Endodermal cell (in vitro differentiated cells): ENCODE measurements around the gene FAM89A. TPM values are rescaled to one million over a fixed set of nuclear protein-coding genes. Genes with fewer than 3 reads are reported as not detected.

ENCODE experiments used
- DNase-seq: peaks from one replicate; pipeline ENCODE4 v3.0.0-alpha.2; 2017
- H3K27ac ChIP-seq: 2 replicates; pipeline ENCODE4 v1.5.1; 2013; ENCODE audit warnings: mild to moderate bottlenecking, low read depth, low read length, moderate library complexity
- H3K27me3 ChIP-seq: 2 replicates; pipeline ENCODE4 v1.6.1; 2013; ENCODE audit warnings: mild to moderate bottlenecking, low read length, moderate library complexity; ENCODE audit not compliant: insufficient read depth, control insufficient read depth, poor library complexity, severe bottlenecking
- H3K36me3 ChIP-seq: 2 replicates; pipeline ENCODE4 v1.7.0; 2013; ENCODE audit warnings: mild to moderate bottlenecking, low read length, moderate library complexity; ENCODE audit not compliant: control insufficient read depth, insufficient read depth
- H3K4me1 ChIP-seq: one replicate; pipeline ENCODE4 v1.7.0; 2013; ENCODE audit warnings: low read length; ENCODE audit not compliant: control insufficient read depth, insufficient read depth
- H3K4me3 ChIP-seq: 2 replicates; pipeline ENCODE4 v1.5.1; 2013; ENCODE audit warnings: mild to moderate bottlenecking, low read length, moderate library complexity
- H3K9ac ChIP-seq: 2 replicates; pipeline ENCODE4 v1.6.1; 2013; ENCODE audit warnings: mild to moderate bottlenecking, low read length, moderate library complexity; ENCODE audit not compliant: poor library complexity, severe bottlenecking; ENCODE audit errors: extremely low read depth
- H3K9me3 ChIP-seq: 2 replicates; pipeline ENCODE4 v1.6.1; 2013; ENCODE audit warnings: mild to moderate bottlenecking, low read length, moderate library complexity; ENCODE audit not compliant: control insufficient read depth
- H3K27ac Mint-ChIP-seq: 2 replicates; pipeline ENCODE4 v1.8.0; 2020; ENCODE audit warnings: mixed read lengths
- H3K27me3 Mint-ChIP-seq: 2 replicates; pipeline ENCODE4 v1.8.0; 2021; ENCODE audit warnings: mild to moderate bottlenecking, mixed read lengths; ENCODE audit not compliant: insufficient read depth
- H3K36me3 Mint-ChIP-seq: 2 replicates; pipeline ENCODE4 v1.8.0; 2020; ENCODE audit warnings: low read depth, mixed read lengths
- H3K4me1 Mint-ChIP-seq: 2 replicates; pipeline ENCODE4 v1.8.0; 2020; ENCODE audit warnings: mixed read lengths
- H3K4me3 Mint-ChIP-seq: 2 replicates; pipeline ENCODE4 v1.8.0; 2020; ENCODE audit warnings: mild to moderate bottlenecking, moderate library complexity, mixed read lengths
- H3K9me3 Mint-ChIP-seq: 2 replicates; pipeline ENCODE4 v1.8.0; 2020; ENCODE audit warnings: mild to moderate bottlenecking, mixed read lengths
- WGBS, 2 experiments: methylation state at CpG; one replicate each; pipeline versions ENCODE4 v1.1.5 to v1.1.7; 2013; ENCODE audit warnings: missing lambda C conversion rate in 2 of 2, mixed read lengths in 1 of 2; ENCODE audit not compliant: insufficient coverage in 1 of 2, insufficient read length in 1 of 2; 5-methylcytosine and 5-hydroxymethylcytosine counted together
- total RNA-seq, 2 donors: library from RNA; stranded (reverse); fragmentation: NEBNext Ultra II Directional in 1 of 2; extraction: Animal tissue kit (Norgen Biotek cat#: 25700) in 1 of 2; gene quantifications; 2 replicates in 1 of 2; 3 replicates in 1 of 2; pipeline ENCODE4 v1.2.1, GENCODE V29; 2021
- TF ChIP-seq, protein P1 (sequence below): fragments of 200-600 bp; sonication (generic); conservative IDR thresholded peaks from 2 replicates; pipeline ENCODE4 v1.5.0; 2021; ENCODE audit warnings: antibody characterized with exemption, mild to moderate bottlenecking

Gene FAM89A
- total RNA-seq, 2 donors from 2014 or later: 55.9 to 57.7 TPM

GRCh38 chr1:231000639-231001038, 39.4 kb downstream of the FAM89A start:
- 82% methylated on average over 1 of the region's 1 CpG; no CpG with 5 or more reads in 1 of the 2 experiments for WGBS, 2 experiments
- H3K4me1 Mint-ChIP-seq: no peaks in the 10 kb centered on the region
- no peak overlapping the region for H3K27ac Mint-ChIP-seq
- Histone ChIP-seq H3K4me3 (no peak overlapping the region), H3K27me3 (no peaks in the 10 kb centered on the region), H3K36me3 (peaks cover 51% of the 10 kb centered on the region), H3K27ac (no peak overlapping the region), H3K4me1 (no peaks in the 10 kb centered on the region), H3K9ac (no peak overlapping the region), H3K9me3 (peaks cover 28% of the 10 kb centered on the region)
- H3K4me3 Mint-ChIP-seq: no peak overlapping the region
- no peak for DNase-seq
- H3K9me3 Mint-ChIP-seq: peaks cover 28% of the 10 kb centered on the region
- TF ChIP-seq, protein P1, sequence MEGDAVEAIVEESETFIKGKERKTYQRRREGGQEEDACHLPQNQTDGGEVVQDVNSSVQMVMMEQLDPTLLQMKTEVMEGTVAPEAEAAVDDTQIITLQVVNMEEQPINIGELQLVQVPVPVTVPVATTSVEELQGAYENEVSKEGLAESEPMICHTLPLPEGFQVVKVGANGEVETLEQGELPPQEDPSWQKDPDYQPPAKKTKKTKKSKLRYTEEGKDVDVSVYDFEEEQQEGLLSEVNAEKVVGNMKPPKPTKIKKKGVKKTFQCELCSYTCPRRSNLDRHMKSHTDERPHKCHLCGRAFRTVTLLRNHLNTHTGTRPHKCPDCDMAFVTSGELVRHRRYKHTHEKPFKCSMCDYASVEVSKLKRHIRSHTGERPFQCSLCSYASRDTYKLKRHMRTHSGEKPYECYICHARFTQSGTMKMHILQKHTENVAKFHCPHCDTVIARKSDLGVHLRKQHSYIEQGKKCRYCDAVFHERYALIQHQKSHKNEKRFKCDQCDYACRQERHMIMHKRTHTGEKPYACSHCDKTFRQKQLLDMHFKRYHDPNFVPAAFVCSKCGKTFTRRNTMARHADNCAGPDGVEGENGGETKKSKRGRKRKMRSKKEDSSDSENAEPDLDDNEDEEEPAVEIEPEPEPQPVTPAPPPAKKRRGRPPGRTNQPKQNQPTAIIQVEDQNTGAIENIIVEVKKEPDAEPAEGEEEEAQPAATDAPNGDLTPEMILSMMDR: no peak
- H3K27me3 Mint-ChIP-seq: peaks cover 26% of the 10 kb centered on the region
- H3K36me3 Mint-ChIP-seq: peaks cover 39% of the 10 kb centered on the region

GRCh38 chr1:231000201-231000600, 39.9 kb downstream of the FAM89A start:
- Mint-ChIP-seq H3K9me3 (peaks cover 23% of the 10 kb centered on the region), H3K27ac (no peak overlapping the region), H3K36me3 (peaks cover 39% of the 10 kb centered on the region), H3K4me1 (no peaks in the 10 kb centered on the region), H3K27me3 (peaks cover 22% of the 10 kb centered on the region), H3K4me3 (no peak overlapping the region)
- TF ChIP-seq, protein P1: no peak
- H3K36me3 ChIP-seq: peaks cover 53% of the 10 kb centered on the region
- peaks cover 24% of the 10 kb centered on the region for H3K9me3 ChIP-seq
- no peak for DNase-seq
- H3K27ac ChIP-seq: no peak overlapping the region
- WGBS, 2 experiments: 98% methylated on average over 3 of the region's 4 CpGs; no CpG with 5 or more reads in 1 of the 2 experiments
- H3K4me3 ChIP-seq: no peak overlapping the region
- no peaks in the 10 kb centered on the region for H3K4me1 ChIP-seq
- no peaks in the 10 kb centered on the region for H3K27me3 ChIP-seq
- H3K9ac ChIP-seq: no peak overlapping the region

DNA sequence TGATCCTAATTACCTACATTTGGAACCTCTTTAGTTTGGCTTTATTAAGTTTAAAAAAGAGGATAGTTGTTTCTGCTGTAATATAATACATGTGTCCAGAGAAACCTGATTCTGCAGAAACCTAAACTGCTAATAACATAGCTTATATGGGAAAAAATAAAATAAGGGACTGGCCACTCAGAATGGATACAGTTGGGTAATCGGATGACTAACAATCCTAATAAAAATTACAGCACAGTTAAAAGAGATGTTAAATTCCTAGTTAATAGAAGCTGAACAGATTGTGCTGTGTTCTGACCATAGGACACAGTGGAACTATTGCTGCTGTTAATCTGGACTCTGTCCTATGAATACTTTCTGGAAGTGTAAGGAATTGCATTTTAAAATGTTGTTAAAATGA, 45.2 kb downstream of the FAM89A start:
- H3K9ac ChIP-seq: no peak overlapping the region
- WGBS, 2 experiments: 100% methylated on average over 1 of the region's 1 CpG
- no peak overlapping the region for H3K4me3 ChIP-seq
- Mint-ChIP-seq H3K4me1 (peaks cover 6% of the 10 kb centered on the region), H3K4me3 (no peak overlapping the region), H3K27ac (no peak overlapping the region), H3K27me3 (no peaks in the 10 kb centered on the region), H3K36me3 (peaks cover 30% of the 10 kb centered on the region), H3K9me3 (no peaks in the 10 kb centered on the region)
- TF ChIP-seq, protein P1: no peak
- no peak for DNase-seq
- no peak overlapping the region for H3K27ac ChIP-seq
- H3K36me3 ChIP-seq: peaks cover 46% of the 10 kb centered on the region
- H3K9me3 ChIP-seq: no peaks in the 10 kb centered on the region
- no peaks in the 10 kb centered on the region for H3K4me1 ChIP-seq
- no peaks in the 10 kb centered on the region for H3K27me3 ChIP-seq
